AG04450 (cell line): Measurements from ENCODE around the gene PEMT. TPM values are rescaled to one million over a fixed set of nuclear protein-coding genes. Genes with fewer than 3 reads are reported as not detected.

Source experiments
- CTCF ChIA-PET: fragments of 300-600, 350-600 bp; formaldehyde crosslinking; extraction: SDS; loops from one replicate; lab custom pipeline; 2022; ENCODE audit warnings: antibody characterized with exemption, inconsistent platforms; lab: Charles Lee
- POLR2A ChIA-PET: fragments of 350-600 bp; formaldehyde crosslinking; extraction: SDS; loops from one replicate; lab custom pipeline; 2021; ENCODE audit warnings: antibody characterized with exemption, inconsistent platforms; lab: Yijun Ruan, JAX
- DNase-seq: peaks from one replicate; pipeline ENCODE4 v3.0.0-alpha.2; 2011; ENCODE audit warnings: low read depth, low spot score
- H3K27ac ChIP-seq: one replicate; pipeline ENCODE4 v1.5.1; 2012; ENCODE audit warnings: low read depth, low read length, control low read depth
- H3K27me3 ChIP-seq: one replicate; pipeline ENCODE4 v1.6.0; 2012; ENCODE audit warnings: low read length; ENCODE audit not compliant: control insufficient read depth, insufficient read depth
- H3K4me3 ChIP-seq: 2 replicates; pipeline ENCODE4 v1.5.1; 2011; ENCODE audit warnings: mild to moderate bottlenecking, low read depth, low read length, control low read depth
- H3K9me3 ChIP-seq: 2 replicates; pipeline ENCODE4 v1.5.1; 2012; ENCODE audit warnings: low read length; ENCODE audit not compliant: control insufficient read depth, insufficient read depth
- polyA plus RNA-seq: library from polyadenylated mRNA; depleted of rRNA; stranded (reverse); fragments of >200 nt; gene quantifications from 2 replicates; pipeline ENCODE4 v1.2.3, GENCODE V29; 2011
- TF ChIP-seq, protein P1 (sequence below): IDR thresholded peaks from 2 replicates; pipeline ENCODE4 v1.5.1; 2011; ENCODE audit warnings: low read depth, low read length, control low read depth, inconsistent platforms

Gene PEMT
- polyA plus RNA-seq, 1 experiment: 14.9 TPM

DNA sequence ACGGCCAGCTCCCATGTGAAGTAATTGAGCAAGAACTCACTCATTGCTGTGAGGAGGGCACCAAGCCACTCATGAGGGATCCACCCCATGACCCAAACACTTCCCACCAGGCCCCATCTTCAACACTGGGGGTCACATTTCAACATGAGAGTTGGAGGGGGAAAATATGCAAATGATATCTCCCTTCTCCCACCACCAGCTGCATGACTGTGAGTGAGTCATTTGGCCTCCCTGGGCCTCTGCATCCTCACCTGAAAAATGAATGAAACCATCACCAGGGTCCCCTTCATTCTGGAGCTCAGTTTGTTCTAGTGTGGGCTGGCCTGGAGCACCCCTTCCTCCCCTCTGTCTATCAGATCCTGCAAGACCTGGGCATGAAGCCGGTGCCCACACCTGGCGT, 121.5 kb downstream of the PEMT start:
- Histone ChIP-seq H3K27ac (no peak overlapping the region), H3K27me3 (peaks cover 30% of the 10 kb centered on the region), H3K9me3 (no peaks in the 10 kb centered on the region; the same call in 1 of the 2 replicates), H3K4me3 (no peak overlapping the region)
- CTCF ChIA-PET: no interaction called here
- POLR2A ChIA-PET: no interaction called here
- TF ChIP-seq, protein P1, sequence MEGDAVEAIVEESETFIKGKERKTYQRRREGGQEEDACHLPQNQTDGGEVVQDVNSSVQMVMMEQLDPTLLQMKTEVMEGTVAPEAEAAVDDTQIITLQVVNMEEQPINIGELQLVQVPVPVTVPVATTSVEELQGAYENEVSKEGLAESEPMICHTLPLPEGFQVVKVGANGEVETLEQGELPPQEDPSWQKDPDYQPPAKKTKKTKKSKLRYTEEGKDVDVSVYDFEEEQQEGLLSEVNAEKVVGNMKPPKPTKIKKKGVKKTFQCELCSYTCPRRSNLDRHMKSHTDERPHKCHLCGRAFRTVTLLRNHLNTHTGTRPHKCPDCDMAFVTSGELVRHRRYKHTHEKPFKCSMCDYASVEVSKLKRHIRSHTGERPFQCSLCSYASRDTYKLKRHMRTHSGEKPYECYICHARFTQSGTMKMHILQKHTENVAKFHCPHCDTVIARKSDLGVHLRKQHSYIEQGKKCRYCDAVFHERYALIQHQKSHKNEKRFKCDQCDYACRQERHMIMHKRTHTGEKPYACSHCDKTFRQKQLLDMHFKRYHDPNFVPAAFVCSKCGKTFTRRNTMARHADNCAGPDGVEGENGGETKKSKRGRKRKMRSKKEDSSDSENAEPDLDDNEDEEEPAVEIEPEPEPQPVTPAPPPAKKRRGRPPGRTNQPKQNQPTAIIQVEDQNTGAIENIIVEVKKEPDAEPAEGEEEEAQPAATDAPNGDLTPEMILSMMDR: no peak
- DNase-seq: no peak

DNA sequence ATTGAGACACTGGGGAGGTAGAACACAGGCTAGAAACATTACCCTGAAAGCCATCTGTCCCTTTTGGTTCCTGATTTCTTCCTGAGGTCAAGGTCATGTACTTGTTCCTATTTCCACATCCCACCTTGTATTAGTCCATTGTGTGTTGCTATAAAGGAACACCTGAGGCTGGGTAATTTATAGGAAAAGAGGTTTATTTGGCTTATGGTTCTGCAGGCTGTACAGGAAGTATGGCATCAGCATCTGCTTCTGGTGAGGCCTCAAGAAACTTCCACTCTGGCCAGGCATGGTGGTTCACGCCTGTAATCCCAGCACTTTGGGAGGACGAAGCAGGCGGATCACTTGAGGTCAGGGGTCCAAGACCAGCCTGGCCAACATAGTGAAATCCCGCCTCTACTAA, 122.2 kb downstream of the PEMT start:
- DNase-seq: no peak
- Histone ChIP-seq H3K27me3 (peaks cover 30% of the 10 kb centered on the region), H3K4me3 (no peak overlapping the region), H3K9me3 (no peaks in the 10 kb centered on the region; the same call in 1 of the 2 replicates), H3K27ac (no peak overlapping the region)
- CTCF ChIA-PET: no interaction called here
- POLR2A ChIA-PET: no interaction called here
- TF ChIP-seq, protein P1: no peak

DNA sequence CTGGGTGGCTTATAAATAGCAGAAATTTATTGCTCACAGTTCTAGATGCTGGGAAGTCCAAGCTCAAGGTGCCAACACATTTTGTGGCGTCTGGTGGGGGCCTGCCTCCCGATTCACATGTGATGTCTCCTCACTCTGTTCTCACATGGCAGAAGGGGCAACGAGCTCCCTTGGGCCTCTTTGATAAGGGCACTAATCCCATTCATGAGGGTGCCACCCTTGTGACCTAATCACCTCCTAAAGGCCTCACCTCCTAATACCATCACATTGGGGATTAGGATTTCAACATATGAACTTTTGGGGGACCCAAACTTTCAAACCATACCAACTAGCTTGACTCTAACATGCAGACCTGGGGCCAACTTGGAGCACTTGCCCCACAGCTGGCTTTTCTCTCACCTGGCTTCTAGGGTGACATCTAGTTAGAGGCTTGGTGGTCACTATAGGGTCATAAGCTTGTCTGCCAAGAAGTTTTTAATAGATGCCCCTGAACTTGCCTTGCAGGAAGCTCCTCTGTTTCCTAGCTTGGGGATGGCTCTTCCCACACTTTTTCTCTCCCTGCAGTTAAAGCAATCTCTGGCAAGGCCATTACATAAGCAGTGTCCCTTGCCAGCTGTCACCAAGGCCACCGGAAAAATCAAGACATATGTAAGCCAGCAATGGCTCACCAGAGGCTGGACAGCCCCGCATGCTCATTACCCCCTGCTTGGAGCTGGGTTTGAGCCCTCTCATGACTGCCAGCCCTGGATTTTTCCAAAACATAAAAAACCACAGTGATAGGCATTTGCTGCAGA, 123.1 kb downstream of the PEMT start:
- Histone ChIP-seq H3K27me3 (peaks cover 33% of the 10 kb centered on the region), H3K9me3 (no peaks in the 10 kb centered on the region; the same call in 1 of the 2 replicates), H3K27ac (no peak overlapping the region), H3K4me3 (no peak overlapping the region)
- CTCF ChIA-PET: no interaction called here
- TF ChIP-seq, protein P1: no peak
- POLR2A ChIA-PET: no interaction called here
- no peak for DNase-seq

DNA sequence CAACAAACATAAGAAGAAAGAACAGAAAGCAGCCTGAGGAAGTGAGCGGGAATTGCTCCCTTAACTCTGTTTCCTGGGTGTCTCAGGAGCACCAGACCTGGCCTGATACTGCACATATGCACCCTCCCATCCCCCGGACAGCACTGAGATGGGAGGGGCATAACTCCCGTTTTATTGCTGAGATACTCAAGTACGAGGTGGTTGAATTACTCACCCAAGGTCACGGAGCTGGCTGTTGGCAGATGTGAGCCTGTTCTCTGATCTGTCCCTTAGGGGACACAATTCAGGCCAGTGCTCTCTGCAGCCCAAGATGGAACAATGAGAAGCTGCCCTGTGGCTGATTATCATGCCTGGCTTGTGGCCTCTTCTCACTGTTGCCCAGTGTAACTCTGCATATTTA, 123.8 kb downstream of the PEMT start:
- POLR2A ChIA-PET: interaction anchor here (1.0 kb wide), 1 partner anchor 1087 kb away, joined by 4 read pairs; the partner anchor contains the start of gene UBB
- no peak overlapping the region for H3K27ac ChIP-seq
- H3K9me3 ChIP-seq: no peaks in the 10 kb centered on the region; the same call in 1 of the 2 replicates
- TF ChIP-seq, protein P1: no peak
- no peak overlapping the region for H3K4me3 ChIP-seq
- no peak for DNase-seq
- CTCF ChIA-PET: no interaction called here
- H3K27me3 ChIP-seq: peaks cover 33% of the 10 kb centered on the region

DNA sequence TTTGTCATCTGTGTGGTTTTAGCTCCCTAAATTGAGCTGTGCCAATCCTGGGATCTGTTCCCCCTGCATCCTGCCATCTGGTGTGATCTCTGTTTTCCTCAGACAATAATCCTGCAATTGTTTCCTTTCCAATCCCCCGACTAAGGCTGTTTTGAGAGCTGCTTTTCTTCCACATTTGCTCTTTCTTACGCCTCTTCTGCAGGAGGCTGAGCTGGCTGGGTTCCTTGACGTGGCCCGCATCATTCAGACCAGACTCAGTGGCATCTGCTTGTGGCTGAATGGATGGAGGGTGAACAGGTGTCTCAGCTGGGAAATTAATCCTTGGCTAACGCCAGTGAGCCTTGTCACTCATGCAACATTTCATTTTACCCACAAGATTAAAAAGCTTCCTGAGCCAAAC, 124.5 kb downstream of the PEMT start:
- no peak for DNase-seq
- peaks cover 32% of the 10 kb centered on the region for H3K27me3 ChIP-seq
- TF ChIP-seq, protein P1: no peak
- no peak overlapping the region for H3K4me3 ChIP-seq
- no peak overlapping the region for H3K27ac ChIP-seq
- ChIA-PET POLR2A (interaction anchor here (1.0 kb wide), 1 partner anchor 1086 kb away, joined by 4 read pairs; the partner anchor contains the start of gene UBB), CTCF (interaction anchor here (0.6 to 0.9 kb wide), 3 partner anchors 29 to 32 kb away, joined by 3 to 7 read pairs (median 4); no protein-coding TSS in a partner anchor)
- H3K9me3 ChIP-seq: peaks cover 2% of the 10 kb centered on the region; the same call in 1 of the 2 replicates
